Osteocyte (in vitro differentiated cells): ENCODE measurements around the gene RAB38. TPM values are rescaled to one million over a fixed set of nuclear protein-coding genes. Genes with fewer than 3 reads are reported as not detected.

Source experiments
- DNase-seq: peaks from one replicate; pipeline ENCODE4 v3.0.0; 2021; ENCODE audit warnings: mixed read lengths; ENCODE audit not compliant: unreplicated experiment; ENCODE audit errors: extremely low spot score
- H3K27ac Mint-ChIP-seq: one replicate; pipeline ENCODE4 v1.8.0; 2021; ENCODE audit warnings: mild to moderate bottlenecking, mixed read lengths; ENCODE audit not compliant: unreplicated experiment
- H3K27me3 Mint-ChIP-seq: one replicate; pipeline ENCODE4 v1.8.0; 2021; ENCODE audit warnings: mixed read lengths; ENCODE audit not compliant: unreplicated experiment
- H3K36me3 Mint-ChIP-seq: one replicate; pipeline ENCODE4 v1.8.0; 2021; ENCODE audit warnings: mixed read lengths; ENCODE audit not compliant: unreplicated experiment
- H3K4me1 Mint-ChIP-seq: one replicate; pipeline ENCODE4 v1.8.0; 2021; ENCODE audit warnings: mixed read lengths; ENCODE audit not compliant: unreplicated experiment
- H3K4me3 Mint-ChIP-seq: one replicate; pipeline ENCODE4 v1.8.0; 2021; ENCODE audit warnings: mild to moderate bottlenecking, moderate library complexity, mixed read lengths; ENCODE audit not compliant: unreplicated experiment
- H3K9me3 Mint-ChIP-seq: one replicate; pipeline ENCODE4 v1.8.0; 2021; ENCODE audit warnings: mixed read lengths; ENCODE audit not compliant: unreplicated experiment
- CTCF ChIP-seq: fragments of 200-600 bp; sonication (generic); IDR thresholded peaks from 2 replicates; pipeline ENCODE4 v1.5.0; 2021; ENCODE audit warnings: antibody characterized with exemption, mild to moderate bottlenecking, moderate library complexity
- total RNA-seq: library from RNA; stranded (reverse); gene quantifications from 2 replicates; pipeline ENCODE4 v1.2.1, GENCODE V29; 2021

The RAB38 gene
- total RNA-seq, 1 donor from 2014 or later = not detected

GRCh38 chr11:88181776-88182175, 6.5 kb upstream of the RAB38 start:
- Mint-ChIP-seq H3K9me3 (no peaks in the 10 kb centered on the region), H3K4me1 (no peaks in the 10 kb centered on the region), H3K27me3 (peaks cover 9% of the 10 kb centered on the region), H3K4me3 (no peak overlapping the region), H3K36me3 (no peaks in the 10 kb centered on the region), H3K27ac (no peak overlapping the region)
- TF ChIP-seq CTCF = no peak
- DNase-seq = no peak

- H3K9me3 Mint-ChIP-seq = no peaks in the 10 kb centered on the region
- no peak overlapping the region for H3K27ac Mint-ChIP-seq
- TF ChIP-seq CTCF = no peak
- peaks cover 17% of the 10 kb centered on the region for H3K27me3 Mint-ChIP-seq
- peaks cover 2% of the 10 kb centered on the region for H3K4me1 Mint-ChIP-seq
- DNase-seq = no peak
- H3K4me3 Mint-ChIP-seq = no peak overlapping the region
- H3K36me3 Mint-ChIP-seq = no peaks in the 10 kb centered on the region
These were observed 4.9 kb upstream of the RAB38 start for GRCh38 chr11:88179971-88180629.

GRCh38 chr11:88179141-88179540, 3.9 kb upstream of the RAB38 start:
- H3K27me3 Mint-ChIP-seq = peaks cover 24% of the 10 kb centered on the region
- no peak overlapping the region for H3K27ac Mint-ChIP-seq
- DNase-seq = no peak
- no peak for TF ChIP-seq CTCF
- no peaks in the 10 kb centered on the region for H3K9me3 Mint-ChIP-seq
- peaks cover 8% of the 10 kb centered on the region for H3K4me1 Mint-ChIP-seq
- H3K4me3 Mint-ChIP-seq = no peak overlapping the region
- no peaks in the 10 kb centered on the region for H3K36me3 Mint-ChIP-seq

GRCh38 chr11:88178191-88178590, 2.9 kb upstream of the RAB38 start:
- no peak for DNase-seq

More at GRCh38 chr11:88178191-88178590, 2.9 kb upstream of the RAB38 start:
- H3K9me3 Mint-ChIP-seq = no peaks in the 10 kb centered on the region
- no peak for TF ChIP-seq CTCF
- peaks cover 21% of the 10 kb centered on the region for H3K27me3 Mint-ChIP-seq
- H3K4me3 Mint-ChIP-seq = no peak overlapping the region
- H3K36me3 Mint-ChIP-seq = no peaks in the 10 kb centered on the region
- H3K4me1 Mint-ChIP-seq = peaks cover 8% of the 10 kb centered on the region
- H3K27ac Mint-ChIP-seq = no peak overlapping the region
